IPS DF 4.7 (cell line): ENCODE measurements around the gene PCLAF.
A peak's percentile ranks its signal among the peaks of the same experiment; 100 is the strongest.
"Not testable (repeated sequence)": the region's sequence is repeated elsewhere in the genome, so short reads cannot be mapped to it uniquely, and the experiment has no call there.

Experiments used
- DNase-seq: peaks from one replicate; pipeline ENCODE4 v3.0.0-alpha.2; 2013; ENCODE audit warnings: low spot score; ENCODE audit errors: extremely low read depth

The PCLAF gene, protein sequence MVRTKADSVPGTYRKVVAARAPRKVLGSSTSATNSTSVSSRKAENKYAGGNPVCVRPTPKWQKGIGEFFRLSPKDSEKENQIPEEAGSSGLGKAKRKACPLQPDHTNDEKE

DNA sequence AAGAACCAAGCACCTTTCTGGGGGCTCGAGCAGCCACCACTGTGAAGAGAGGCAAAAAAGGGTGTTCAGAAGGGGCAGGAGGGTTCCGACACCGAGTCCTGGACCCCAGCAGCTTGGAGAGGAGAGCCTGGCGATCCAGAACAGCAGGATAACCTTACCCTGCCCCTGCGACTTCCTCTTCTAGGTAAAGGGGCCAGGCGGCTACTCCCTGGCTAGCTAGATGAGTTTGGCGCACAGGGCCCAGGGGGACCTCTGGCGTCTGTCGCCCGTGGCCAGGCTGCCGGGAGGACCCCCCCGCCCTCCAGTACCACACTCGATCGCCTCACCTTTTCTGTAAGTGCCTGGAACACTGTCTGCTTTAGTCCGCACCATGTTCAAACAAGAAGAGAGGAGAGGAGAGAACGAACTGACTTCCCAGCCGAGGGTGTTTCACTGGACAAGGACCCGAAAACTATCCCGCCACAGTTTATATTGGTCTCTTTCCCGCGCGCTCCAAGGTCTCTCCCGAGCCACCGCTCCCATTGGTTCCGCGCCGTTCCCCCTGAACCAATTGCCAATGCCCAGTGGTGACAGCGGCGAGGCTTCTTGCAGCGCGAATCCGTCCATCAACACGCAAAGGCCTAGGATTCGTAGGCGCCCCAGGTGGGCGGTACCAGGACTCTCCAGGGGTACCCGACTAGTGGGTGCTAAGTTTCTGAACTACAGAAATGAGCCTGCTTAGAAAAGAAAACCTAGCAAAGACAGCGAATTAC is at the start of gene PCLAF:
PCLAF (minus strand) TSS at position 442 of the 752 bp plus-strand sequence; CDS start at position 372, 70 bp downstream.
- DNase-seq: peak; percentile 80

DNA sequence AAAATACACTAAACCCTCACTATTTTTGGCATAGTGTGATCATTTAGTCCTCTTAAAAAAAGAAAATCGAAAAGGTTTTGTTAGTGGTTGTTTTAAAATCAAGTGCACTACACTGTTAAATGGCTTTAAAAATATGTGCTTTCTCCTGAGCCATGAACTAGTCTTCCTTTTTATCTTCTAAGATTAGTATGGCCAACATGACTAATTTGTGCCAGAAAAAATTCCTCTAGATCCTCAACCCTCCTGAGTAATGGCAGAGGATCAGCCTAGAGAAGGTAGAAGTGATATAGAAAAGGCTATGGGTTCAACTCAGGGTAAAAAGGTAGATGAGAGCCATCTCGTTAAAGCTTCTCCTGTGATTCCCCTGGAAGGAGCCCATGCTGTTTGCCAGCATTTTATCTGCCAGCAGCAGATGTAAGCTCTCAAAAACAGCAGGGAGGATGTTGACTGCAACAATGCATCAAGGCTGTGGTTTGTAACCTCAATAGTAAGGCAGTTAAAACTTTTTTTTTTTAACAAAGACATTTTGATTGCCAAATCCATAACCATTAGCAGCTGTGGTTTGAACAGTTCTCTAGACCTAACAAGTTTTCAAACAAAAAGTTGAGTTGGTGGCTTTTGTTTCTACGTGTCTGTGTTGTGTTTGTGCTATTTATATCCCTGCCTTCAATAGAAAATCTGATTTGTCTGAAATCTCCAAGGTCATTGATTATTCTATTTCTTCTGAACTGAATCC is 48.9 kb upstream of the PCLAF start:
- peak; percentile 81 for DNase-seq

DNA sequence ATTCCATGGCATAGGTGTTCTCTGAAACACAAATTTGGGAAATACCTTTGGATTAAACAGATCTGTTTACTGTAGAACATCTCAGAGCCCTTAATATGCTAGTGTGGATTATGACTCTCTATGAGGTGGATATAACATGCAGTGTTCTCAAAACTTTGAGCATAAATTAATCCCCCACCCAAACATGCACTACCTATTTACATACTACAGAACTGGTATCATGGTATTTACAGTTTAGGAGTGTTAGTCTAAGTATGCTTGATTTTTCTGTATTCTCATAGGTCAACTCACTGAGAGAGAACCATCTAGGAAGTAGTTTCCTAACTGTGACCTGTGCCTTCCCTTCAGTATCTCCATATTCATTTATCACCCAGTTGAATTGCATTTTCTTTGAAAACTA is 48.2 kb upstream of the PCLAF start:
- DNase-seq: no peak

DNA sequence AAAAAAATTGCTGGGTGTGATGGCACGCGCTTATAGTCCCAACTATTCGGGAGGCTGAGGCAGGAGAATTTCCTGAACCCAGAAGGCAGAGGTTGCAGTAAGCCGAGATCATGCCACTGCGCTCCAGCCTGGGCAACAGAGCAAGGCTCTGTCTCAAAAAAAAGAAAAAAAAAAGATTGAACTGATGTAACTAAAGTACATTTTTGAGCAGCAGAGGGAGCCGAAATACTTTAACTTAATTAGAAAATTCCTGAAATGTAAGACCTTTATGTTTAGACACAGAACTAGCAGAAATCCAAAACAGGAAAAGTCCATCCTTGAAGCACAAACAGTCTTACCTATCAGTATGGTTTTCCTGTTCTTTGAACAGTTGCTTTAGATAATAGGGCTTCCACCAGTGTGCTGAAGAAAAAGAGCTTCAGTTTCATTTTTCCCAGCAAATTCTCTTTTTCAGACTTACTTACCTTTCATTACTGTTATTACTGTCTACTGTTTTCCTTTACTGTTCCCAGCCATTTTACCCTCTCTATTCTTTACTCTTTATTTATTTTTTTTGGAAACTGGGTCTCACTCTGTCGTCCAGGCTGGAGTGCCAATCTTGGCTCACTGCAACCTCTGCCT is 45.7 kb upstream of the PCLAF start:
- no peak for DNase-seq

DNA sequence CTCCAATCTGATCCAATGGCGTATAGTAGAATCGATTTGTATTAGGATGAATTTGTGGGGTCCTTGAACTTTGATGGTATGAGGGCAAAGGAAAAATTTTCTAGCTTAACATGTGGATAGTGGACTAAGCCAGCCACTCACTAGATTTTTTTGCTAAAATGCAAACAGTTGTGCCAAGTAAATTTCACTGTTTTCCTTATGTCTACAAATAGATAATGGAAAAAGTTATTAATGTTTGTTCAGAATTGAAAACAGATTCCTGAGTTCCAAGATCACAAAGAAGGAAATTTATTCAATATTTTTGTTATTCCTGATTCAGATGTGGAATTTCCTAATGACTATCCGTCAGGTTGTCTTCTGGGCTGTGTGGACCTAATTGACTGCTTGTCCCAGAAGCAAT is 44.0 kb upstream of the PCLAF start:
- DNase-seq: no peak

DNA sequence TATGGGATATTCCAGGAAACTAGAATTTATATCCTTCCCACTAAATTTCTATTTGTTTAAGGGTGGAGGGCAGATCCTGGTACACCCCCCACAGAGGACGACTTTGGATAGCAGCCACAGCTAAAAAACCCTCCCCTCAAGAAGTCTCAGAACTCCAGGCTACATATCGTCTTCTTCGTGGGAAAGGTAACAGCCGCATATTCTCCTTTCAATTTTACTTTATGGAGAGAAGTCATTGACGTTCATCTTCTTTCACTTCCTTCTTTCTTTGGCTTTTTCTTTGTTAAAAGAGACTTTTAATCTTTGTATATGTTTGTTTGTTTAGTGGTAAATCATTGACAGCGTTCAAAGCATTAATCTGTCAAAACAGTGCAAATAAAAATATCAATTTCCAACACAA is 42.7 kb upstream of the PCLAF start:
- no peak for DNase-seq

DNA sequence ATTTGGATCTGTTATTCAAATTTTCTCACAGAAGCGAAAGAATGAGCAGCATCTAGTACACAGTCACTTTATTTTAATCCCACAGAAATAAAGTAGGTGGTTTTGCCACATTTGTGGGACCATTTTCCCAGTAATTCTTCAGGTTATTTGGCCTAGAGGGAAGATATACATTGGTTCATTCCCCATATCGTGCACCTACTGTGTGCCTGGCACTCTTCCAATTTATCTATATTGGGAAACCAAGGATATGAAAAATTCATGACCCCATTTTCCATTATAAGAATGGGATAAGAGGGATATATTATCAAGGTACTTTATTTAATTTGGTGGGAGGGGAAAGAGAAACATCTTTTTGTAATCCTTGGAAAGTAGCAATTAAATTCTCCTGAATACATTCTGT is 41.5 kb upstream of the PCLAF start:
- DNase-seq: no peak

DNA sequence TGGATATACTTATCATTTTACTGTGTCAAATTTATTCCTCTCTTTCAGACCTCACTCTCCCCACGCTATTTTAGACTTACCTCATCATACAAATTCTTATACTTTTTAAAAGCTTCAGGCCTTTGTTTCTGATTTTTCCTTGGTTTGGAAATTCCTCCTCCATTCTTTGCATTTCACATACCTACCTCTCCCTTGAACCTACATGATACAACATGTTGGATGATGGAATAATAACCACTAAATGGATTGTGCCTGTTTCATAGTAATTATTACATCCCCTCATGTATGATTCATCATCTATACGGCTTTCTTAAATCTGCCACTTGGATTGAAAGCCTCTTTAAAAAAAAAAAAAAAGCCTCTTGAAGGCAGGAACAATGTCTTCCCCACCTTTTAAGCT is 31.0 kb upstream of the PCLAF start:
- no peak for DNase-seq

DNA sequence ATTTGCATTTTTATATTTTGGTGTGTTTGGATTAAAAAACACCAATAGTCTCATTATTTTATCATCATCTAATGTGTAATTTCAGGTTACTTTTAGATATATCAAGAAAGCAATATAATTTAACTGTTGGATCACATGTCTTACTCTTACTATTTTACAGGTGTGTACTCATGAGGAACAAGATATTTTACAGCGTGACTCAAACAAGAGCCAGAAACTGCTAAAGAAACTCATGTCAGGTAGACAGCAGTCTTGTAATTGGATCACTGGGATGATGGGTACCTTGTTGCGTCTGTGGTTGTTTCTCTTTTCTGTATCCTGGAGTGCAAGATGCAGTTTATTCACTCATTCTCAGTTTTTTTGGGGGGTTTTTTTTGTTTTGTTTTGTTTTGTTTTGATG is 19.3 kb upstream of the PCLAF start:
- DNase-seq: no peak

DNA sequence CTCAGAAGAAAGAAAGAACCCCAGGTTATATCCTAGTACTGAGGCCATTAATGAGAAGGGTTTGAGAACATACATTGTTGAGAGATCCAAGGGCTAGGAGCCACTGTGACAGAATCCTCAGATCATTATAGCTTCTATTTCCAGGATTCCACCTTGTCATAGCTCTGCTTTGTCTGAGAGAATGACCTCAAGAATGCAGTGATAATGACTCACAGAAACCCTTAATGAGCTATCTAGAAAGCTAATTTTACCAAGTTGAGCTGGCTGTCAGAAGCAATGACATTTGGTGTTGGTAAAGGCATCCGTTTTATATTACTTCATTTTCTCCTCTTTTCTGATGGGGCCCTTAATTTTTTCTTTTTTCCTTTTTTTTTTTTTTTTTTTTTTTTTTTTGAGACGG is 17.3 kb upstream of the PCLAF start:
- DNase-seq: no peak

DNA sequence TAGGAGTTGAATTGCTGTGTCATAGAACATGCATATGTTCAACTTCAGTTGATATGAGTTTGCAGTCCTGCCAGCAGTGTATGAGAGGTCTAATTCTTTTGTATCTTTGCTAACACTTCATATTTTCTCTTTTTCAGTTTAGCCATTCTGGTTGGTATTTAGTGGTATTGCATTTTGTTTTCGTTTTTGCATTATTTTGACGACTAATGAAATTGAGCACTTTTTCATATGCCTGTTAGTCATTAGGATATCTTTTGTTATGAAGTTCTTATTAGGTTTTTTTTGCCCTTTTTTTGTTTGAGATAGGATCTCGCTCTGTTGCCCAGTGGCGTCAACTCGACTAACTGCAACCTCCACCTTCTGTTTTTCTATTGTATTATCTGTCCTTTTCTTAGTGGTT is 15.5 kb upstream of the PCLAF start:
- DNase-seq: no peak

DNA sequence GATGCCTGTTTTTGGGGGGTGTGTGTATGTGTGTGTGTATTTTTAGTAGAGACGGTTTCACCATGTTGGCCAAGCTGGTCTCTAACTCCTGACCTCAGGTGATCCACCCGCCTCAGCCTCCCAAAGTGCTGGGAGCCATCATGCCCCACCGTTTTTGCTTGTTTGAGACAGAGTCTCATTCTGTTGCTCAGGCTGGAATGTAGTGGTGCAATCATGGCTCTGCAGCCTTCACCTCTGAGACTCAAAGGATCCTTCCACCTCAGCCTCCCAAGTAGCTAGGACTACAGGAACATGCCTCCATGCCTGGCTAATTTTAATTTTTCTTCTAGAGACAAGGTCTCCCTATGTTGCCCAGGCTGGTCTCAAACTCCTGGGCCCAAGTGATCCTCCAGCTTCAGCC is 11.2 kb upstream of the PCLAF start:
- DNase-seq: not testable (repeated sequence)

DNA sequence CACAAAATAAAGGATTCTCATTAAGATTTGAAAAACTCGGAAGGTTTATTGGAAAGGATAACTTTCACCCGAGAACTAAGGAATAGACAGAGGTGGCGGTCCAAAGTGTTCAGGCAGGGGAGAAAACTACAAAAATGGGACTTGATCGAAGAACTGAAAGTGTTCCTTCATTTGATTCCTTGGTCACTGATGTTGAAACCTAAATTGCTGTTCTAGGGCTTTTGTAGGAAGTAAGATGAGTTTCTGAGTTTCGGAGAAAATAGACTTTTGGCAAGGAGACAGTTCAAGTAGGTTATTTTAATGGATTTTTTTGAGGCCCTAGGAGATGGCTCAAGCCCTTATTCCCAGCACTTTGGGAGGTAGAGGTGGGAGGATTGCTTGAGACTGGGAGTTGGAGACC is 7.8 kb upstream of the PCLAF start:
- DNase-seq: no peak

DNA sequence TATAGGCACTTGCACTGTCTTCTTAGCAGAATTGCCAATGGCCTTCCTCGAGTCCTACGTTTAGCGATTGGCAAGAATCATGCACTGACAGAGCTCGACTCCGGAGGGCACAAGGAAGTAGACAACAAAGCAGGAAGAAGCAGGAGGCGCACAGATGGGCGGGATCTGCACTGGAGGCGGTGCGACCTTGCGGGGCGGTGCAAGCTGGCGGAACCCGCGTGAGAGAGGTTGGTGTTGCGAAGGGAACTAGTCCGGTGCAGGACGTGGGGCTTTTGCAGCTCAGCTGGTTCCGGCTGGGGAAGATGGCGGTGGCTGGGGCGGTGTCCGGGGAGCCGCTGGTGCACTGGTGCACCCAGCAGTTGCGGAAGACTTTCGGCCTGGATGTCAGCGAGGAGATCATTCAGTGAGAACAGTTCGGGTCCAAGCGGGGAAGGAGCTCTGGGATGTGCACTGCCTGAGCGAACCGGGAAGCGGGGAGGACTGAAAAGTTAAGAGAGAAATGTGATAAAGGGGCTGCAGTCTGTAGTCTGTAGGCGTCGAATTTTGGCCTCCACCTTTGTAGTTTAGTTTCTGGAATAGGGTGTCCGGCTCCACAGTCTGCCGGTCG is 6.4 kb upstream of the PCLAF start, which contains the start of gene TRIP4:
TRIP4 (plus strand) TSS at position 275 of the 607 bp plus-strand sequence; CDS start at position 303, 28 bp downstream.
- peak; percentile 71 for DNase-seq

DNA sequence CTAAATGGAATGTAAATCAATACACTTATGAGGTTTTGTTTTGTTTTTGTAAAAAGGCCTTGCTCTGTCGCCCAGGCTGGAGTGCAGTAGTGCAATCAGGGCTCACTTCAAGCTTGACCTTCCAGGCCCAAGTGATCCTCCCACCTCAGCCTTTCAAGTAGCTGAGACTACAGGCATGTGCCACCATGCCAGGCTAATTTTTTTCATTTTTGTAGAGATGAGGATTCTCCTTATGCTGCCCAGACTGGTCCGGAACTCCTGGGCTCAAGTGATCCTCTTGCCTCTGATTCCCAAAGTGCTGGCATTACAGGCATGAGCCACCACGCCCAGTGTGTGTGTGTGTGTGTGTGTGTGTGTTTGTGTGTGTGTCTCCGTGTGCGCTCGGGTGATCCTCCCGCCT is 5.0 kb upstream of the PCLAF start:
- DNase-seq: no peak

DNA sequence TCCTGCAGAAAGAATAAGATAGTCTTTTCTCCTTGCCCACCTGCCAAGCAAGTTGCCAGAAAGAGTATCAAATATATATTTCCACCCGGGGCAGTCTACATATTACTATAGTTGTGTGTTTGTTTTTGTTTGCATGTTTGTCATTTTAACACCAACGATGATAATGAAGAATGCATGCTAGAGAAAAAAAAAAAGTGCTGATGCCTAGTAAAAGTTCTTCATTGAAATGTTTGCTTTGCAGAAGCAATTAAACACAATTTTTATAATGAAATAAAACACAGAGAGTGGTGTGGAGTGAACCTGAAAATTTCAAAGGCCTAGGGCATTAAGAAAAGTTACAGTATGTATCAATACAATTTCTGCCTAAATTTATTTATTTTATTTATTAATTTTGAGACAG is 2.5 kb upstream of the PCLAF start:
- DNase-seq: no peak

DNA sequence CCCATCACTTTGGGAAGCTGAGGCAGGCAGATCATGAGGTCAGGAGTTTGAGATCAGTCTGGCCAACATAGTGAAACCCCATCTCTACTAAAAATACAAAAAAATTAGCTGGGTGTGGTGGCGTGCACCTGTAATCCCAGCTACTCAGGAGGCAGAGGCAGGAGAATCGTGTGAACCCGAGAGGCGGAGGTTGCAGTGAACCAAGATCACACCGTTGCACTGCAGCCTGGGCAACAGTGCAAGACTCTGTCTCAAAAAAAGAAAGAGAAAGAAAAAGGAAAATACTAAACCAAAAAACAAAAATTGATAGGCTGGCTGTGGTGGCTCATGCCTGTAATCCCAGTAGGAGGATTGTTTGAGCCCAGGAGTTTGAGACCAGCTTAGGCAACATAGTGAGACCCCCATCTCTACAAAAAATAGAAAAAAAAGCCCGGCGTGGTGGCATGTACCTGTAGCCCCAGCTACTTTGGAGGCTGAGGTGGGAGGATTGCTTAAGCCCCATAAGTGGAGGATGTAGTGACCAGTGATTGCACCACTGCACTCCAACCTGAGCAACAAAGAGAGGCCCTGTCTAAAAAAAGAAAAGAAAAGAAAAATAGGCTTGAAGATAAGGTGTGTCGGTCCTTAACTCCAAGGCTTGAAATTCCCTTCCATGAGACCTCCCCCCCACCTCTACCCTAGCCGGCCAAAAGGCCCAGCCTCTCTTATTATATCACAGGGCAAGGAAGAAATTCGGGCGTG is 941 bp downstream of the PCLAF start:
- DNase-seq: not testable (repeated sequence)

DNA sequence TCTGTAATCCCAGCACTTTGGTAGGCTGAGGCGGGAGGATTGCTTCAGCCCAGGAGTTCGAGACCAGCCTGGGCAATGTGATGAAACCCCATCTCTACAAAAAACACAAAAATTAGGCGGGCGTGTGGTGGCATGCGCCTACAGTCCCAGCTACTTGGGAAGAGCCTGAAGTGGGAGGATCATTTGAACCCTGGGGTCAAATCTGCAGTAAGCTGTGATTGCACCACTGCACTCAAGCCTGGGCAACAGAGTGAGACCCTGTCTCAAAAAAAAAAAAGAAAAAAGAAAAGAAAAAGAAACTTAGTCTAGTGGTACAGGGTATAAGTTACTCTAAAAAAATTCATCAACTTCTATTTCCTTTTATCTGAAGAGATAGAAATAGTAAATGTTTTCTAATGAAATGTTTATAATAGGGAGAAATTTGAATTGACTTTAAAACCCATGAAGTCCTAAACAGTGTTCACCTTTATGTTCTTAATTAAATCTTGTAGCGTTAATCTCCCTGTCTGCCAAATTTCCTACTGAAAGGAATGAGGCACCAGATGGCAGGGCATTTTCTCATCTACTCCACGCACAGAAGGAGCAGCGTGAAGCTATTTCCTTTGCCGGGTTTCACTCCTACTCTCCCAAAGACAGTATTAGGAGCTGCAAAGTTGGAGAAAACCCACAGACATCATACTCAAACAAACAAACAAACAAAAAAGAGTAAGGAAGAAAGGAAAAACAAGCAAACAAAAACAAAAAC is 1.9 kb downstream of the PCLAF start:
- no peak for DNase-seq

DNA sequence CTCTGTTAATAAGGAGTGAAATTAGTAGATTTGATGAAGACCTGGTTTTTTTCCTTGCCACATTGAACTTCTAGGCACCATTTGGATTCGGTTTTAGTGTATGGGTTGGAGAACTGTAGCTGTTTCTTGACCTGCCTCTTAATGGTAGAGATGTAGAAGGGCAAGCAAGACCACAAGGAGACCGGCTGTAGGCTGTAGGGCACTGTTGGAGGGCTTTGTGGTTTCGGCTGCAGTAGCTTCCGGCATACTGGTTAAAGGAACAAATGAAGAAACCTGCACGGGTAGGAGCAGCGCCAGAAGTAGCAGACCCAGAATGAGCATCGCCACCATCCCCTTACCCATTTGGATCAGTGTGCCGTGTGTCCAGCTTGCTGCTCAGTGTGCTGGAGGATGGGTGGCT is 7.9 kb downstream of the PCLAF start:
- no peak for DNase-seq

DNA sequence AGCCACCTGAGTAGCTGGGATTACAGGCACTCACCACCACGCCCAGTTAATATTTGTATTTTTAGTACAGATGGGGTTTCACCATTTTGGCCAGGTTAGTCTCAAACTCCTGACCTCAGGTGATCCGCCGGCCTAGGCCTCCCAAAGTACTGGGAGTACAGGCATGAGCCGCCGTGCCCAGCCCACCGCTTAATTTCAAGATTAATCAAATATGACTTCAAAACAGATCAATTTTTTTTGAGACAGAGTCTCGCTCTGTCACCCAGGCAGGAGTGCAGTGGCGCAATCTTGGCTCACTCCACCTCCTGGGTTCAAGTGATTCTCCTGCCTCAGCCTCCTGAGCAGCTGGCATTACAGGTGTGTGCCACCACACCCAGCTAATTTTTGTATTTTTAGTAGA is 9.9 kb downstream of the PCLAF start:
- not testable (repeated sequence) for DNase-seq
